ENCODE results near the gene TBC1D14. TPM values are rescaled to one million over a fixed set of nuclear protein-coding genes. Genes with fewer than 3 reads are reported as not detected.

Gene TBC1D14
- total RNA-seq, 1 donor: 39.4 TPM

DNA sequence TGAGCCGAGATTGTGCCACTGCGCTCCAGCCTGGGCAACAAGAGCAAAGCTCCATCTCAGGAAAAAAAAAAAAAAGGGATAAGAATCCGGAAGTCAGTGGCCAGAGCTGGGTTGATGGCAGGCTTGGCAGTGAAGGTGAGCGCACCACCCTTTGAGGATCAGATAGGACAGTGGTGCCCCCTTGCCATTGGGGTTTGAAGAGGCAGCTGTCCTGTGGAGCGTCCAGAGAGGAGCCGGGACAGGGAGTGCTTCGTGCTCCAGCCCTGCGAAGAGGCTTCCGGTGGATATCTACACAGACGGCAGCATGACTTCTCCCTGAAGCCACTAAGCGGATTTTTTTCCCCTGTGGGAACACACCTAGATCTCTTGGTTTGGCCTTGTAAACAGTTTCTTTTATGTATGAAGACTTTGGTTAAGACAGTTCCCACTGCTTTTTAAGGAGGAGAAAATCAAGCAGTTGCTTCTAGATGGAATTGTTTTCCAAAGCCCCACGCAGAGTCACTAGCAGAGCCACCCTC, 6.5 kb downstream of the TBC1D14 start:
- Histone ChIP-seq H3K4me1 (ENCODE audit: insufficient read depth, low read length) (no peaks in the 10 kb centered on the region), H3K36me3 (ENCODE audit: insufficient read depth, low read length) (no peaks in the 10 kb centered on the region), H3K79me2 (ENCODE audit: insufficient read depth, low read length) (peaks cover 19% of the 10 kb centered on the region), H3K4me2 (ENCODE audit: insufficient read depth, low read length) (no peak overlapping the region), H3K27me3 (ENCODE audit: insufficient read depth, low read length) (no peaks in the 10 kb centered on the region), H2AFZ (ENCODE audit: low read length) (no peak overlapping the region), H3K4me3 (ENCODE audit: insufficient read depth, low read length) (no peak overlapping the region), H3K9me3 (ENCODE audit: low read depth, low read length) (no peaks in the 10 kb centered on the region), H4K20me1 (ENCODE audit: insufficient read depth, low read length) (peaks cover 38% of the 10 kb centered on the region), H3K27ac (ENCODE audit: low read depth, low read length) (no peak overlapping the region)
- TF ChIP-seq, protein P1, sequence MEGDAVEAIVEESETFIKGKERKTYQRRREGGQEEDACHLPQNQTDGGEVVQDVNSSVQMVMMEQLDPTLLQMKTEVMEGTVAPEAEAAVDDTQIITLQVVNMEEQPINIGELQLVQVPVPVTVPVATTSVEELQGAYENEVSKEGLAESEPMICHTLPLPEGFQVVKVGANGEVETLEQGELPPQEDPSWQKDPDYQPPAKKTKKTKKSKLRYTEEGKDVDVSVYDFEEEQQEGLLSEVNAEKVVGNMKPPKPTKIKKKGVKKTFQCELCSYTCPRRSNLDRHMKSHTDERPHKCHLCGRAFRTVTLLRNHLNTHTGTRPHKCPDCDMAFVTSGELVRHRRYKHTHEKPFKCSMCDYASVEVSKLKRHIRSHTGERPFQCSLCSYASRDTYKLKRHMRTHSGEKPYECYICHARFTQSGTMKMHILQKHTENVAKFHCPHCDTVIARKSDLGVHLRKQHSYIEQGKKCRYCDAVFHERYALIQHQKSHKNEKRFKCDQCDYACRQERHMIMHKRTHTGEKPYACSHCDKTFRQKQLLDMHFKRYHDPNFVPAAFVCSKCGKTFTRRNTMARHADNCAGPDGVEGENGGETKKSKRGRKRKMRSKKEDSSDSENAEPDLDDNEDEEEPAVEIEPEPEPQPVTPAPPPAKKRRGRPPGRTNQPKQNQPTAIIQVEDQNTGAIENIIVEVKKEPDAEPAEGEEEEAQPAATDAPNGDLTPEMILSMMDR (IDR thresholded peaks at IDR 0.05; ENCODE audit: extremely low read depth, low read depth, low read length): no peak
- no peak for DNase-seq (ENCODE audit: insufficient read length, low spot score, missing footprints)

DNA sequence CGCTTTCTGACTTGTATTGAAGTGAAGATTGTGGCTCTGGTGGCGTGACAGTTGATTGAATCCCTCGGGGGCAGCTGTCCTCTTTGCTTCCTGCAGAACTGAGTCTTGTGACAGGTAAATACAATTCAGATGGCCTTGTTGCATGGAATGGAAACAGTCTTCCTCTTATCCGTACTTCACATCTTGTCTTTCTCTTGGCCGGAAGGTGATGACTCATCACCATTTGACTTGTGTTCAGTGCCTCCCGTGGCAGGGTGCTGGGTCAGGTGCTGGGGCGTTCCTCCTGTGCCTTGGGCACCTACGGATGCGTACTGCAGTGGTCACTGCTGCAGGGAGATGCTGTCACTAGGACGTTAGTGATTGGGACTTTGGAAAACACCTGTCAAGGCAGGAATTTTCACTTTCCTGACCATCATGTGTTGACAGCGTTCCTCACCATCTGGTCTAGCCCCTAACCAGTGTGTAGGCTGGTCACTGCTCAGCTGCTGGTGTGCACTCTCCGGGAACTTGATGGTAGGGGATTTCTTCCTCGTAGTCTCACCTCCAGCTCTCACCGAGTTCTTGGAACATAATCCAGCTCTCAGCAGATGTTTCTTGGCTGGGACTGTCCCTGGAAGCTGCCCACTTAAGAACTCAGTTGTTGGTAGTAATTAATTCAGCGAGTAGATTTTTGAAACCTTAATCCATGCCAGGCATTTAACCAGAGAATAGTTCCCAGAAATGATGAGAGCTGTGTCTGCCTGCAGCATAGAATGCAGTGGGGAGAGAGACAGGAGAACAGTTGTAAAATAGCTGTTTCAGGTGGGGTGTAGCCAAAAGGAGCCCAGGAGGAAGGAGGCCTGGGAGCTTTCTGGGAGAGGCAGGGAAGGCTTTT, 7.2 kb downstream of the TBC1D14 start:
- Histone ChIP-seq H3K79me2 (ENCODE audit: insufficient read depth, low read length) (peaks cover 17% of the 10 kb centered on the region), H3K36me3 (ENCODE audit: insufficient read depth, low read length) (no peaks in the 10 kb centered on the region), H3K4me1 (ENCODE audit: insufficient read depth, low read length) (no peaks in the 10 kb centered on the region), H4K20me1 (ENCODE audit: insufficient read depth, low read length) (peaks cover 31% of the 10 kb centered on the region), H3K27ac (ENCODE audit: low read depth, low read length) (no peak overlapping the region), H3K4me3 (ENCODE audit: insufficient read depth, low read length) (no peak overlapping the region), H2AFZ (ENCODE audit: low read length) (no peak overlapping the region), H3K4me2 (ENCODE audit: insufficient read depth, low read length) (no peak overlapping the region), H3K27me3 (ENCODE audit: insufficient read depth, low read length) (no peaks in the 10 kb centered on the region), H3K9me3 (ENCODE audit: low read depth, low read length) (no peaks in the 10 kb centered on the region)
- TF ChIP-seq, protein P1 (IDR thresholded peaks at IDR 0.05; ENCODE audit: extremely low read depth, low read depth, low read length): no peak
- no peak for DNase-seq (ENCODE audit: insufficient read length, low spot score, missing footprints)

DNA sequence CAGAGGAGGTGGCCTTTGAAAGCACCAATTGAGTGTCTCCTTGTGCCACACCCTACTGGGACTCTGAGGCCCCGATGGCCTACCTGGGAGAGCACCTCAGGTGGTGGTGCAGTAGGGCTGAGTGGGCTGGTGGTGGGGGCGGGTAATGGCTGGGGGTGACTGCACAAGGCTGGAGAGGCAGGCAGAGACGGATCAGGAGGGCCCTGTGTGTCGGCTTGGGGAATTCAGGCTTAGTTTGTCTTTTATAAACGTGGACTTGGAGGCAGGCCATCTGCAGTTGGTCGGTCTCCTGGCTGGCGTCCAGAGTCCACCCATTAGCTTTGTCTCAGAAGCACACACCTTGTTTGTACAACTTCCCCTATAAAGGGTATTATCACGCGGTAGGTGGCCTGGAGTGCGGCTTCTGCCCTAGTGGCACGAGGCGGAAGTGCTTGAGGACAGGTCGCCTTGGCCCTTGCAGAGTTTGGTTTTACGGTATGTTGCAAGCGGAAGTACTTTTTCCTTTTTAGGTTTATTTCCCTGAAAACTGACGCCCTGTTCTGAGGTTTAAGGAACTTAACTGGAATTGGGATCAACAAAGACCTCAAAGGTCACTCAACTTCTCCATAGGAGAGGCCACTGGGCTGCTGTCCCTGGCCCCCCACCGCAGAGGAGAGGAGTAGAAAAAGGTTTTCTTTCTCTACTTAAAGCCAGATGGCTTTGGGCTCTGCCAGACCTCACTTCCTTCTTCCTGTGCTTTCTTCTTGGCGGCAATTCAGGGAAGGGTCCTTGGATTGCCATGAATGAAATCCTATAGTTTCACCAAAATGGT, 8.0 kb downstream of the TBC1D14 start:
- DNase-seq (ENCODE audit: insufficient read length, low spot score, missing footprints): no peak
- Histone ChIP-seq H3K4me3 (ENCODE audit: insufficient read depth, low read length) (no peak overlapping the region), H3K9me3 (ENCODE audit: low read depth, low read length) (no peaks in the 10 kb centered on the region), H3K79me2 (ENCODE audit: insufficient read depth, low read length) (peaks cover 14% of the 10 kb centered on the region), H3K4me2 (ENCODE audit: insufficient read depth, low read length) (no peak overlapping the region), H3K27ac (ENCODE audit: low read depth, low read length) (no peak overlapping the region), H2AFZ (ENCODE audit: low read length) (no peak overlapping the region), H4K20me1 (ENCODE audit: insufficient read depth, low read length) (peaks cover 35% of the 10 kb centered on the region), H3K36me3 (ENCODE audit: insufficient read depth, low read length) (no peaks in the 10 kb centered on the region), H3K4me1 (ENCODE audit: insufficient read depth, low read length) (no peaks in the 10 kb centered on the region), H3K27me3 (ENCODE audit: insufficient read depth, low read length) (no peaks in the 10 kb centered on the region)
- TF ChIP-seq, protein P1 (IDR thresholded peaks at IDR 0.05; ENCODE audit: extremely low read depth, low read depth, low read length): peak; percentile 42

DNA sequence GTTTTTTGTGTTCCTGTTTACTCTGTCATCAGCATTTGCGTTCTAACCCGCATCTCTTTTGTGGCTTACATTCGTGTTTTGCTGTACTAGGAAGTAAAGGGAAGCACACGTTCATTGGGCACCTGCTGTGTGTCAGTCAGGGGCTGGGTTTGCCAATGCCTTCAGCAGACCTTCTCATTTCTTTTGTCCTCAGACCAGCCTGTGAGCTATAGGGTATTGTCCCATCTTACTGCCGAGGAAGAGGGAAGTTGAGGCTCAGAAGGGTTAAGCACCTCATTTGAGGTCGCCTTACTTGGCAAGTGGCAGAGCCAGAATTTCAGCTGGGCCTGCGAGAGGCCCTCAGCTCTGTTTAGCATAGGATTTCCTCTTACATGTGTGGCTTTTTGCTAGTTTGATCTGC, 8.7 kb downstream of the TBC1D14 start:
- H3K36me3 ChIP-seq (ENCODE audit: insufficient read depth, low read length): no peaks in the 10 kb centered on the region
- peaks cover 33% of the 10 kb centered on the region for H4K20me1 ChIP-seq (ENCODE audit: insufficient read depth, low read length)
- H3K79me2 ChIP-seq (ENCODE audit: insufficient read depth, low read length): peaks cover 13% of the 10 kb centered on the region
- H3K27ac ChIP-seq (ENCODE audit: low read depth, low read length): no peak overlapping the region
- no peak overlapping the region for H3K4me2 ChIP-seq (ENCODE audit: insufficient read depth, low read length)
- H2AFZ ChIP-seq (ENCODE audit: low read length): no peak overlapping the region
- TF ChIP-seq, protein P1 (IDR thresholded peaks at IDR 0.05; ENCODE audit: extremely low read depth, low read depth, low read length): no peak
- no peaks in the 10 kb centered on the region for H3K4me1 ChIP-seq (ENCODE audit: insufficient read depth, low read length)
- no peak overlapping the region for H3K4me3 ChIP-seq (ENCODE audit: insufficient read depth, low read length)
- H3K9me3 ChIP-seq (ENCODE audit: low read depth, low read length): no peaks in the 10 kb centered on the region
- no peaks in the 10 kb centered on the region for H3K27me3 ChIP-seq (ENCODE audit: insufficient read depth, low read length)
- no peak for DNase-seq (ENCODE audit: insufficient read length, low spot score, missing footprints)

Data from osteoblast (primary cell).